ENCODE results near the gene GREM1. TPM values are rescaled to one million over a fixed set of nuclear protein-coding genes. Genes with fewer than 3 reads are reported as not detected.

GREM1 gene
- total and polyA plus RNA-seq, 2 of the 4 experiments (the other 2 are of a cell fraction), result 848 to 852 TPM

DNA sequence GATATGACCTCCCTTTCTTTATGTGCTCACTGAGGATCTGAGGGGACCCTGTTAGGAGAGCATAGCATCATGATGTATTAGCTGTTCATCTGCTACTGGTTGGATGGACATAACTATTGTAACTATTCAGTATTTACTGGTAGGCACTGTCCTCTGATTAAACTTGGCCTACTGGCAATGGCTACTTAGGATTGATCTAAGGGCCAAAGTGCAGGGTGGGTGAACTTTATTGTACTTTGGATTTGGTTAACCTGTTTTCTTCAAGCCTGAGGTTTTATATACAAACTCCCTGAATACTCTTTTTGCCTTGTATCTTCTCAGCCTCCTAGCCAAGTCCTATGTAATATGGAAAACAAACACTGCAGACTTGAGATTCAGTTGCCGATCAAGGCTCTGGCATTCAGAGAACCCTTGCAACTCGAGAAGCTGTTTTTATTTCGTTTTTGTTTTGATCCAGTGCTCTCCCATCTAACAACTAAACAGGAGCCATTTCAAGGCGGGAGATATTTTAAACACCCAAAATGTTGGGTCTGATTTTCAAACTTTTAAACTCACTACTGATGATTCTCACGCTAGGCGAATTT is 14.9 kb downstream of the GREM1 start:
- no peak overlapping the region for H4K91ac ChIP-seq (ENCODE audit: insufficient read depth, low read depth, low read length)
- no peak overlapping the region for H3K4ac ChIP-seq (ENCODE audit: low read depth, low read length)
- no peak overlapping the region for H3K4me2 ChIP-seq (ENCODE audit: low read depth, low read length)
- no peak overlapping the region for H3K4me3 ChIP-seq (ENCODE audit: insufficient read depth, low read depth, low read length)
- TF ChIP-seq SMC3 (IDR thresholded peaks at IDR 0.05; ENCODE audit: low read depth, low read length) (no peak), BHLHE40 (IDR thresholded peaks at IDR 0.05; ENCODE audit: low read depth, low read length) (no peak), RAD21 (IDR thresholded peaks at IDR 0.05; ENCODE audit: low read length) (no peak), FOS (IDR thresholded peaks at IDR 0.05; ENCODE audit: low read depth, low read length) (no peak), RFX5 (IDR thresholded peaks at IDR 0.05; ENCODE audit: low read depth, low read length) (no peak), POLR2A (IDR thresholded peaks at IDR 0.05; ENCODE audit: low read depth, low read length) (no peak; the same call in 1 of the 2 replicates), CHD1 (IDR thresholded peaks at IDR 0.05; ENCODE audit: low read depth, low read length) (no peak), CEBPB (IDR thresholded peaks at IDR 0.05; ENCODE audit: low read depth, low read length) (no peak), MAZ (IDR thresholded peaks at IDR 0.05; ENCODE audit: borderline replicate concordance, low read depth, low read length) (no peak)
- TF ChIP-seq, protein P1, sequence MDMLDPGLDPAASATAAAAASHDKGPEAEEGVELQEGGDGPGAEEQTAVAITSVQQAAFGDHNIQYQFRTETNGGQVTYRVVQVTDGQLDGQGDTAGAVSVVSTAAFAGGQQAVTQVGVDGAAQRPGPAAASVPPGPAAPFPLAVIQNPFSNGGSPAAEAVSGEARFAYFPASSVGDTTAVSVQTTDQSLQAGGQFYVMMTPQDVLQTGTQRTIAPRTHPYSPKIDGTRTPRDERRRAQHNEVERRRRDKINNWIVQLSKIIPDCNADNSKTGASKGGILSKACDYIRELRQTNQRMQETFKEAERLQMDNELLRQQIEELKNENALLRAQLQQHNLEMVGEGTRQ (IDR thresholded peaks at IDR 0.05; ENCODE audit: low read depth, low read length), result no peak
- TF ChIP-seq, protein P2, sequence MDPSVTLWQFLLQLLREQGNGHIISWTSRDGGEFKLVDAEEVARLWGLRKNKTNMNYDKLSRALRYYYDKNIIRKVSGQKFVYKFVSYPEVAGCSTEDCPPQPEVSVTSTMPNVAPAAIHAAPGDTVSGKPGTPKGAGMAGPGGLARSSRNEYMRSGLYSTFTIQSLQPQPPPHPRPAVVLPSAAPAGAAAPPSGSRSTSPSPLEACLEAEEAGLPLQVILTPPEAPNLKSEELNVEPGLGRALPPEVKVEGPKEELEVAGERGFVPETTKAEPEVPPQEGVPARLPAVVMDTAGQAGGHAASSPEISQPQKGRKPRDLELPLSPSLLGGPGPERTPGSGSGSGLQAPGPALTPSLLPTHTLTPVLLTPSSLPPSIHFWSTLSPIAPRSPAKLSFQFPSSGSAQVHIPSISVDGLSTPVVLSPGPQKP (IDR thresholded peaks at IDR 0.05; ENCODE audit: borderline replicate concordance, low read depth, low read length), result no peak
- H2AK5ac ChIP-seq (ENCODE audit: low read depth, low read length), result no peak overlapping the region
- POLR2A ChIA-PET (ENCODE audit: unreplicated experiment), result no interaction called here
- intact Hi-C loops (cut with micrococcal nuclease), result no loop called here
- no peaks in the 10 kb centered on the region for H3K27me3 ChIP-seq (ENCODE audit: control insufficient read depth, insufficient read depth, low read length)
- H4K8ac ChIP-seq (ENCODE audit: low read depth in 2 of 2, low read length in 2 of 2), result peak overlapping the region in 1 of 2 experiments; percentile 42; a peak in 1 of 4 replicates
- H3K36me3 ChIP-seq (ENCODE audit: control insufficient read depth, insufficient read depth, low read length), result peaks cover 61% of the 10 kb centered on the region
- in situ Hi-C loops (cut with MboI; ENCODE audit: low sequenced_read_pairs), result no loop called here
- H3K18ac ChIP-seq (ENCODE audit: low read depth, low read length), result no peak overlapping the region
- peaks cover 27 to 50% of the 10 kb centered on the region in 2 experiments for H3K79me1 ChIP-seq (ENCODE audit: low read depth in 1 of 2, low read length in 2 of 2)
- H3K27ac ChIP-seq (ENCODE audit: insufficient read depth, low read length), result no peak overlapping the region
- no peaks in the 10 kb centered on the region for H3K9me3 ChIP-seq (ENCODE audit: control insufficient read depth, insufficient read depth, low read length)
- 90% methylated on average over 2 of the region's 6 CpGs; no CpG with 5 or more reads in 1 of the 2 experiments for WGBS, 2 experiments (ENCODE audit: extremely low coverage in 2 of 2, insufficient read length in 1 of 2)
- H2AK9ac ChIP-seq (replicated peaks; ENCODE audit: low read depth, low read length, poor library complexity), result no peak overlapping the region
- H3K9ac ChIP-seq (ENCODE audit: low read depth, low read length), result no peak overlapping the region
- H3K9me1 ChIP-seq (ENCODE audit: insufficient read depth, low read length), result peaks cover 17% of the 10 kb centered on the region
- BruUV-seq (replicated peaks), result no TSS peak
- no peak for ATAC-seq (ENCODE audit: low read depth)
- CTCF ChIA-PET, result no interaction called here
- H4K20me1 ChIP-seq (ENCODE audit: insufficient read depth, low read length), result peaks cover 69% of the 10 kb centered on the region
- no peak overlapping the region for H2AFZ ChIP-seq (replicated peaks; ENCODE audit: low read length, poor library complexity)
- H2BK120ac ChIP-seq (ENCODE audit: low read depth, low read length), result no peak overlapping the region
- no peak overlapping the region; the same call in 1 of the 2 replicates for H3K23ac ChIP-seq (ENCODE audit: low read depth, low read length)
- H2BK15ac ChIP-seq (ENCODE audit: low read depth, low read length), result no peak overlapping the region
- H2BK20ac ChIP-seq (ENCODE audit: low read depth, low read length), result no peak overlapping the region
- no peak for DNase-seq
- H3K56ac ChIP-seq (ENCODE audit: extremely low read depth, insufficient read depth, low read length), result no peak overlapping the region
- H2BK5ac ChIP-seq (ENCODE audit: low read depth, low read length, poor library complexity, severe bottlenecking), result peak overlapping the region; percentile 58
- peak overlapping the region; percentile 12; the same call in 1 of the 2 replicates for H4K5ac ChIP-seq (ENCODE audit: low read depth, low read length)
- dilution Hi-C loops (cut with HindIII; ENCODE audit: low sequenced_read_pairs, unreplicated experiment), result no loop called here
- H3K14ac ChIP-seq (replicated peaks; ENCODE audit: low read depth, low read length), result 0 out of 2 replicates have a peak overlapping the region, but pooled peaks have one; percentile 10
- peaks cover 5% of the 10 kb centered on the region for H3K4me1 ChIP-seq (ENCODE audit: control insufficient read depth, insufficient read depth, low read length)
